ENCODE results near the gene UBA6.

UBA6 gene

GRCh38 chr4:67632492-67632891 lies 68.5 kb downstream of the UBA6 start:
- CTCF ChIA-PET = interaction anchor here (1.5 to 3.0 kb wide), 2 partner anchors 11 to 93 kb away, joined by 3 to 8 read pairs; no protein-coding TSS in a partner anchor
- TF ChIP-seq CTCF (IDR thresholded peaks at IDR 0.05; ENCODE audit: control extremely low read depth, extremely low read depth, low read depth, missing control alignments) = no peak
- no peak for DNase-seq (ENCODE audit: extremely low spot score)
- POLR2A ChIA-PET = no interaction called here

DNA sequence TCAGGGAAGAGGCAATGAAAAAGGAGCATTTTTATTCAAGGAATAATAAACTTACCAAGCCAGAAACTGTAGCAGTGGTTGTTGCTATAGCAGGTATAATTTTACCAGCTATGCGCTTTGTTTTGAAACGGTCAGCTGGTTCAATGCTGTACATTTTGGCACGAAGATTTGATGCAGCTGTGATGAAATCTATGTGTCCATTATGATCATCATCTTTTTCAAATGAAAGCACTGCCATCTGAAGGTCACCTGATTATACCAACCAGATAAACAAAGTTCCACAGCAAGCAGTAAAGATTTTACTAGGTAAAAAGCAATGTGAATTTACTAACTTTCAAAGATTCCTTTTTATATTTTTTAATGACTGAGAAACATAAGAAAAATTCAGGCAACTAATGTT lies 76.0 kb downstream of the UBA6 start:
- ChIA-PET POLR2A (no interaction called here), CTCF (interaction anchor here (1.4 kb wide), 2 partner anchors 21 to 28 kb away, joined by 4 to 5 read pairs; no protein-coding TSS in a partner anchor)
- TF ChIP-seq CTCF (IDR thresholded peaks at IDR 0.05; ENCODE audit: control extremely low read depth, extremely low read depth, low read depth, missing control alignments) = no peak
- DNase-seq (ENCODE audit: extremely low spot score) = no peak

GRCh38 chr4:67616478-67616877 lies 84.5 kb downstream of the UBA6 start:
- DNase-seq (ENCODE audit: extremely low spot score) = no peak
- CTCF ChIA-PET = no interaction called here
- no peak for TF ChIP-seq CTCF (IDR thresholded peaks at IDR 0.05; ENCODE audit: control extremely low read depth, extremely low read depth, low read depth, missing control alignments)
- POLR2A ChIA-PET = no interaction called here

DNA sequence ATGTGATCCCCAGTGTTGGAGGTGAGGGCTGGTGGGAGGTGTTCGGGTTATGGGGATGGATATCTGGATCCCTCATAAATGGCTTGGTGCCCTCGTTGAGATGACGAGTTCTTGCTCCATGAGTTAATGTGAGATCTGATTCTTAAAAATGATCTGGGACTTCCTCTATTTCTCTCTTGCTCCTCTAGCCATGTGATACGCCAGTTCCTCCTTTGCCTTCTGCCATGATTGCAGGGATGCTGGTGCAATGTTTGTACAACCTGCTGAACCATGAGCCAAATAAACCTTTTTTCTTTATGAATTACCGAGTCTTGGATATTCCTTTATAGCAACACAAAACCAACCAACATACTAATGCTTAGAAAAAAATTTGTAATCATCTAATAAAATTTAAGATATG lies 85.8 kb downstream of the UBA6 start:
- no peak for DNase-seq (ENCODE audit: extremely low spot score)
- no peak for TF ChIP-seq CTCF (IDR thresholded peaks at IDR 0.05; ENCODE audit: control extremely low read depth, extremely low read depth, low read depth, missing control alignments)
- POLR2A ChIA-PET = no interaction called here
- CTCF ChIA-PET = interaction anchor here (1.2 kb wide), 1 partner anchor 12 kb away, joined by 3 read pairs; no protein-coding TSS in a partner anchor

DNA sequence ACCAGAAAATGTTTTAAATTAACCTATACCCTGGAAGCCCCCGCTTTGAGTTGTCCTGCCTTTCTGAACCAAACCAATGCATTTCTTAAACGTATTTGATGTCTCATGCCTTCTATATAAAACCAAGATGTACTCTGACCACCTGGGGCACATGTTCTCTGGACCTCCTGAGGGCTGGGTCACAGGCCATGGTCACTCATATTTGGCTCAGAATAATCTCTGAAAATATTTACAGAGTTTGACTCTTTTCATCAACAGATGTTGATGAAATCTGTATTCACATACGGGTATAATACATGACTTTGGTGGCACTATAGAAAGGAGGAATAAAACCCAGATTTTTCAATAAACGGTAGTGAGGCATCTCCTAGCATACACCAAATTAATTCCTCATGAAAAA lies 86.8 kb downstream of the UBA6 start:
- ChIA-PET CTCF (interaction anchor here (1.6 kb wide), 1 partner anchor 10 kb away, joined by 6 read pairs; no protein-coding TSS in a partner anchor), POLR2A (no interaction called here)
- TF ChIP-seq CTCF (IDR thresholded peaks at IDR 0.05; ENCODE audit: control extremely low read depth, extremely low read depth, low read depth, missing control alignments) = no peak
- no peak for DNase-seq (ENCODE audit: extremely low spot score)

GRCh38 chr4:67608027-67608426 lies 92.9 kb downstream of the UBA6 start:
- CTCF ChIA-PET = interaction anchor here (1.3 to 1.4 kb wide), 2 partner anchors 17 to 18 kb away, joined by 3 to 4 read pairs; no protein-coding TSS in a partner anchor

More at GRCh38 chr4:67608027-67608426, 92.9 kb downstream of the UBA6 start:
- POLR2A ChIA-PET = no interaction called here
- no peak for DNase-seq (ENCODE audit: extremely low spot score)
- no peak for TF ChIP-seq CTCF (IDR thresholded peaks at IDR 0.05; ENCODE audit: control extremely low read depth, extremely low read depth, low read depth, missing control alignments)

Data from GM10248 (cell line).